ENCODE data around the gene C1orf198.
"Not testable (repeated sequence)": the region's sequence is repeated elsewhere in the genome, so short reads cannot be mapped to it uniquely, and the experiment has no call there.

C1orf198 gene

DNA sequence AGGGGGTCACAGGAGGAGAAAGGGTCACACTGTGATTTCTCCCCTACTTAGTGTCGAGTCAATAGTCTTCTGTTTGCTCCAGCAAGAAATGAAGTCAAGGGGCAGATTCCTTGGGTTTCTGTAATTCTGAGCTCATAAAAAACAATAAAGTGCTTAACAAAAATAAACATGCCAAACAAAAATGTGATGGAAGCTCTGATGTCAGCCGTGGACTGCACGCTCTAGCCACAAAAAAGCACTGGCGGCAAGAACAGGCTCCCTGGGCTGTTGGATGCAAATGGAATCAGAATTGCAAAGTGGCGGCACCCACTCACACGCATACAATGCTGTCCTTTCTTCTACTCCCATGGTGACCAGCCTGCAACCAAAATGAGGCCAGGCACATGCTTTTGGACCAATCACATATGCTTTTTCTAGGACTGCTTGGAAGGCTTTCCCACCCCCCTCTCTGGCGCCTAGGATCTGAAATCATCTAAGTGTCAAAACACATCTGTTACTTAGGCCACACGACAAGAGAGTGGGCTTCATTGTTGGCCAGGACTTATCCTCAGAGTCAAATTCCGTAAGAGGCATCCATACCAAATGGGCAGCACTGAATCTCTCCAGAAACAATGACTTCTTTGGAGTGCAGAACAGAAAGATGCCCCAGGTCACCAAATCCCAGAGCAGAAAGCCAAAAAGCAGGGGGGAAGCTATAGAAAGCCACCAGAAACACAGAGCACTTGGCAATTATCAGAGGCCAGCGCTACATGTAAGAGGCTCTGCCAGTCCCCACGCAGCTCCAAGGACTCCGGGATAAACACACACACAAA lies 9.2 kb downstream of the C1orf198 start:
- DNase-seq = no peak

- no peak for DNase-seq
Measured at GRCh38 chr1:230858236-230858820, 10.0 kb downstream of the C1orf198 start.

DNA sequence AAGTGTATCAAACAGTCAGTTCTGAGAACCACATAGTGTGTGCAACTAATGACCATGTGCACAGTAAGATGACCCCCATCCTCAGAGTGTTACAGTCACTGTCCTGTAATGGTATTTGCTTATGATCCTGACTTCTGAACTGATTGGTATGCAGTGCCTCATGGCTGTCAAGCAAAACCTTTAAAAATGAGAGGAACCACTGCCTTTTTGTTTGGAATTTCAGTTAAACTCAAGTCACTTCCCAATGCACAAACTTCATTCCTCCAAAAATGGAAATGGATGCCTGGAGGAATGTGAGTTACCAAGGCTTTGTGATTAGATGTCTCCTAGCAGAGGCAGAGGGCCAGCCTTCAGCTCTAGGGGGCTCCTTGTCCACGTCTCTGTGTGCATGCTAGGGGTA lies 10.5 kb downstream of the C1orf198 start:
- DNase-seq = no peak

- DNase-seq = no peak
Measured at GRCh38 chr1:230857077-230857476, 11.2 kb downstream of the C1orf198 start.

GRCh38 chr1:230855886-230856285 lies 12.4 kb downstream of the C1orf198 start:
- DNase-seq = no peak

DNA sequence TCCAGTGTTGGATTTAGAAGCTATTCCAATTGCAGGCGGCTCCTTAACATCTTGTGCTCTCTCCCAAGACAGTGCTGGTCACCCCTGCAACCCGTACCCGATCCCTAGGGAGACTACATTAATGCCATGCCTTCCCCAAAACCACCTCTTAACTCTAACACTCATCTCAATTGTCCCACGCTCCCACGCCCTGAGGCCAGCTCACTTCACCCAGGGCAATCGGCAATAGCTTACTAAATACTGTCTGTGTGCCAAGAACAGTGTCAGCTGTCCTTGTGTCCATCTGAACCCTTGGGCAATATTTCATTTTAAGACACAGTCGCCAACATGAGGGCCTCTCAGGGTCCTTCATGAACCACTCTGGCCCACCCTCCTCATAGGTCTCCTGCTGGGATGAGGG lies 13.9 kb downstream of the C1orf198 start:
- DNase-seq = no peak

DNA sequence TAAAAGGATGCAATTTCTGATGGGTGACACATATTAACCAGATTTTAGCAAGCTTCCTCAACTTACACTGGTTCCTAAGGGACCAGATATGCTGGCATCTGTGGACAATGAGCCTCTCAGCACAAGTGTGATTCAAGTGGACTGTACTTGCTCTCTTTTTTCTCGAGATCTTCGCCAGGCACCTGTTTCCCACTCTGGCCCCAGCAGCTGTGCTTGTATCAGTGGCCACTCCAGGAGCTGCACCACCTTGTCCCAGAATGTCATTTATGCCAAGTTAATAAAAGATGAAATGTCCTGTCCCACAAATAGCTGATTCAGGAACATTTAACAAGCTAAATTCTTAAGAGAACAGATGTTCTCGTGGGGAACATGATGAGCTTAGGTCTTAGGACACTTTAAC lies 14.6 kb downstream of the C1orf198 start:
- DNase-seq = no peak

DNA sequence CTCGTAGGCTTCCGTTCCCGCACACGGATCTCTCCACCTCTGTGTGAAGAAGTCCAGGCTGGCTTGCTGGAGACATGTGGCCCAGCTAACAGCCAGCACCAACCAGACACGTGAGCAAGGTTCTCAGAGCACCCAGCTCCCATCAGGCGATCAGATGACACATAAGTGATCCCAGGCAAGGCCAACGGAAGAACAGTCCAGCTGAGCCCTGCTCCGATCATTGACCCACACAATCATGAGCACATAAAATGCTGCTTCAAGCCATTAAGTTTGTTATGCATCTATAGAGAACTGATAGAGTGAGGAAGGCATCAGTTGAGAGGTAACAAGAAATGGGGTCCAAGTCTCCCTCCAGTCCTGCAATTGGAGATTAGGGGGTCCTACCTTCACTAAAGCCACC lies 15.4 kb downstream of the C1orf198 start:
- no peak for DNase-seq

- DNase-seq = no peak
Measured at GRCh38 chr1:230851291-230851691, 17.0 kb downstream of the C1orf198 start.

GRCh38 chr1:230850547-230850946 lies 17.8 kb downstream of the C1orf198 start:
- DNase-seq = no peak

DNA sequence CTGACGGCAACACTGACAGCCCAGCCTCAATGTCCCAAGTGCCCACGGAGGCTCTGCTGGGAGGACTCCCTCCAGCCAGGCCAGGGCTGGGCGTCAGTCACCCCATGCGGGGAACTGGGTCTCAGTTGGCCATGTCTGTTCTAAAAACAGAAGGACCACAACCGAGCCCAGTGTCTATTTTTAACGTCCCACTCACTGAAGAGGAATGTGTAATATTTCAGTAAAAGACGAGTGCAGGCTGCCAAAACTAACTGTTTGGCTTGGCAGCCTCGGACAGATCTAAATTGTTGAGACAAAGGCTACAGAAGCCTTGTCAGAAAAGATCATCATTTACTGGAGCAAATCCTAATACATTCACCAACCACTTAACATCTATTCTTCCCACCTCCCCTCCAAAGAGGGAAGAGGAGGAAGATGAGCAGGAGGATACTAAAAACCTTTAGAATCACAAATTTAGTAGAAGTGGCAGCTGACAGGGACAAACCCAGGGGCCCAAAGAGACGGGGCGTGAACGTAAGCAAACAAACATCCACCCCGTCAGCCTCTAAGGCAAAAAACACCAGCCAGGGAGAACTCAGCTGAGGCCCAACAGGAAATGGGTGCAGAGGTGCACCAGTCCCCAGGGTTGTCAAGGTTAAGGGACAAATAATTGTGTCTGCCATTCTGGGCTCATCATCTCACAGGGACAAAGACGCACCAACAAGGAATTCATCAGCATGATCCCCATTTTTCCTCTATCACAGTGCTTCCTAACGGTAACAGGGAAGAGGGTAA lies 18.7 kb downstream of the C1orf198 start:
- DNase-seq = no peak

DNA sequence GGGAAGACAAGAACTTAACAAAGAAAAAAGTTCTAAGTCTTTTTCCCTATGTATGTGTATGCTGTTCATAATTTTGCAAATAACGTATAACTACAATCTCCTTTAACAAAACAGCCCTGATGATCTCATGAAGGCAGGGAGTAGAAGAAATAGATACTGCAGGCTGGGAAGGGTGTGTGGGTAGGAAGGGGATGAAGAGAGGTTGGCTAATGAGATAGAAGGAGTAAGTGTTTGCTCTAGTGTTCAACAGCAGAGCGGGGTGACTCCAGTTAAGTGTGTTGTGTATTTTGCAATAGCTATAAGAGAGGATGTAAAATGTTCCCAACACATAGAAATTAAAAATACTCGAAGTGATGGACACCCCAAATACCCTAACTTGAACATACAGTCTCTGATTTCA lies 20.1 kb downstream of the C1orf198 start:
- DNase-seq = no peak

DNA sequence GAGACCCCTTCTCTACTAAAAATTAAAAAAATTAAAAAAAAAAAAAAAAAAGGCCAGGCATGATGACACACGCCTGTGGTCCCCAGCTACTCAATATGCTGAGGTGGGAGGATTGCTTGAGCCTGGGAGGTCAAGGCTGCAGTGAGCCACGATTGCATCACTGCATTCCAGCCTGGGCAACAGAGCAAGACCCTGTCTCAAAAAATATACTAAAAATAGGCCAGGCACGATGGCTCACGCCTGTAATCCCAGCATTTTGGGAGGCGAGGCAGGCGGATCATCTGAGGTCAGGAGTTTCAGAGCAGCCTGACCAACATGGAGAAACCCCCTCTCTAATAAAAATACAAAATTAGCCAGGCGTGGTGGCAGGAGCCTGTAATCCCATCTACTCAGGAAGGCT lies 23.1 kb downstream of the C1orf198 start:
- DNase-seq = not testable (repeated sequence)

DNA sequence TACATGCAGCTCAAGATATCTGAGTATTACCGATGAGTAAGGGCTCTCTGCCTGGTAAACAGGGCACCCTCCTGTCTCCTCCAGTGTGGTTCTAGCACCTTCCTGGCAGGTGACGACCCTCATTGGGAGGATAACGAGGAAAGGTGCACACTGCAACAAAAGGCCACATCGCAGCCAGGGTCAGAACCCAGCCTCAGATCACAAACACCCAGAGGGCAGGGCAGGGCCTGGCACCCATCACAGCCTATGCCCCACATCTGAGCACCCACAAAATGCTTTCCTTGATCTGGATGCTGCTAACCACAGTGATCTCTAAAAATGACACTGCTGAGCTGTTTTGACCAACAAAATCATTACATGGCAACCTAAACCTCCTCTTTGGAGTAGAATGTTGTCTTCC lies 23.8 kb downstream of the C1orf198 start:
- no peak for DNase-seq

GRCh38 chr1:230843503-230844309 lies 24.6 kb downstream of the C1orf198 start:
- no peak for DNase-seq

DNA sequence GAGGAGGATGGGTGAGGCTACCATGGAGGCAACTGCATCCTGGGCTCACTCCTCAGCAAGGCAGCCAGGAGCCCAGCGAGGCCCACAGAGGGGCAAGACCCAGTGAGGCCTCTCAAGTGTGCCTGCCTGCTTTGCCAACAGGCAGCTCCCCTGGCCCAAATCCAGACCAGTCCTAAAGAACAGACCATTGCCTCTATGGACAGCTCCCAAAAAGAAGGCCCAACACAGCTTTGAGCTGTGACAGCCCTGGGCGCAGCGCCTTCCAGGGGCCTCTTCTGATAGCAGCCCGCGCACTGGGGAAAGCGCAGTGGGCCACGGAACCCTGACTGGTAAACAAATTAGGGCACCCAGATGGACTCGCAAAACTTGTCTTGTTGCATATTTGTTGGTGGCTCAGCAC lies 25.5 kb downstream of the C1orf198 start:
- no peak for DNase-seq

GRCh38 chr1:230839173-230839572 lies 29.1 kb downstream of the C1orf198 start:
- no peak for DNase-seq

- no peak for DNase-seq
Measured at GRCh38 chr1:230836793-230837192, 31.5 kb downstream of the C1orf198 start.

- DNase-seq = no peak
Measured at GRCh38 chr1:230836347-230836746, 32.0 kb downstream of the C1orf198 start.

GRCh38 chr1:230834292-230834691 lies 34.0 kb downstream of the C1orf198 start:
- DNase-seq = no peak

GRCh38 chr1:230833511-230833910 lies 34.8 kb downstream of the C1orf198 start:
- no peak for DNase-seq

DNA sequence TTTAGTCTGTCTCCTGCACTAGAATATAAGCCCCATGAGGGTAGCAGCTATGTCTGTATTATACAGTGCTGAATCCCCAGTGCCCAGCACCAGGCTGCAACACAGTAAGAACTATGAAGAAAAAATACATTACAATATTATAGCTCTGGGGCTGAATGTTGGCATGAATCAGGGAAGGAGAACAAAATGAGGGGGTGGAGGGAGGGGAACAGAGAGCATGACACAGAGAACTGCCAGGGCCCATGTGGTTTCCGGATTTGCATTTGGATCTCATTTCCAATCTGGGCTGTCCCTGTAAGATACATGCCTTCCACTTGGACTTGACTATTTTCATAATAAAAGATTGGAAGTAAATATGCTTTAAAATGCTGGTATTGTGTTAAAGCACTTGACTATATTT lies 35.8 kb downstream of the C1orf198 start:
- DNase-seq = no peak

DNA sequence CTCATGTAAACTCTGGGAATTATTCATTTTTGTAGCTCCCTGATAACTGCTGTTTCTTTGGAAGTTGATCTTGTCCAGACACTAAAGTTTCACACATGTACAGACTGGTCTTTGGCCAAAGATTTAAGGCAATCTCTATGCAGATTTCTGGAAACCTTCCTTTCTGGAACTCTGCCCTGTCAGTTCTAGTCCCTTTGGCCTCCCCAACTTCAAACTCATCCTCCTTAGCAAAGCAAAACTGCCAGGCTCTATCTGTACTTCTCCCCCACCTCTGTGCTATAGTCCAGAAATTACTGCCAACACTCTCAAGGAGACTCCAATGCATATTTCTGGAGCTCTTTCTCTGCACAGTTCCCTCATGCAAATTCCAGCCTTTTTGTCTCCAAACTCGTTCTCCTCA lies 36.5 kb downstream of the C1orf198 start:
- DNase-seq = no peak
